Measurements from ENCODE around the gene U2AF1L4.
"Not testable (repeated sequence)": the region's sequence is repeated elsewhere in the genome, so short reads cannot be mapped to it uniquely, and the experiment has no call there.

The U2AF1L4 gene

GRCh38 chr19:35780717-35781116 lies 35.5 kb upstream of the U2AF1L4 start:
- no peak for DNase-seq (ENCODE audit: low read depth in 2 of 2)

GRCh38 chr19:35780058-35780457 lies 34.8 kb upstream of the U2AF1L4 start:
- DNase-seq (ENCODE audit: low read depth in 2 of 2), result no peak

- no peak for DNase-seq (ENCODE audit: low read depth in 2 of 2)
These were observed 33.8 kb upstream of the U2AF1L4 start for GRCh38 chr19:35779033-35779432.

GRCh38 chr19:35777961-35778360 lies 32.7 kb upstream of the U2AF1L4 start:
- no peak for DNase-seq (ENCODE audit: low read depth in 2 of 2)

- DNase-seq (ENCODE audit: low read depth in 2 of 2), result no peak
These were observed 32.0 kb upstream of the U2AF1L4 start for GRCh38 chr19:35777086-35777841.

GRCh38 chr19:35776102-35776788 lies 31.0 kb upstream of the U2AF1L4 start:
- DNase-seq (ENCODE audit: low read depth in 2 of 2), result no peak

GRCh38 chr19:35775298-35776101 lies 30.3 kb upstream of the U2AF1L4 start, which contains the start of gene ARHGAP33:
TSS of gene ARHGAP33 (plus strand) at chr19:35775564. CDS start at chr19:35775659, 95 bp downstream.
- peak; percentile 94 to 98 for DNase-seq (ENCODE audit: low read depth in 2 of 2)

- DNase-seq (ENCODE audit: low read depth in 2 of 2), result no peak
These were observed 29.8 kb upstream of the U2AF1L4 start for GRCh38 chr19:35775046-35775297.

- no peak for DNase-seq (ENCODE audit: low read depth in 2 of 2)
These were observed 29.2 kb upstream of the U2AF1L4 start for GRCh38 chr19:35774274-35775045.

- DNase-seq (ENCODE audit: low read depth in 2 of 2), result no peak
These were observed 28.0 kb upstream of the U2AF1L4 start for GRCh38 chr19:35773020-35773806.

GRCh38 chr19:35772362-35772761 lies 27.1 kb upstream of the U2AF1L4 start:
- not testable (repeated sequence) for DNase-seq (ENCODE audit: low read depth in 2 of 2)

- no peak for DNase-seq (ENCODE audit: low read depth in 2 of 2)
These were observed 22.8 kb upstream of the U2AF1L4 start for GRCh38 chr19:35768082-35768421.

GRCh38 chr19:35767288-35768081 lies 22.3 kb upstream of the U2AF1L4 start:
- no peak for DNase-seq (ENCODE audit: low read depth in 2 of 2)

- DNase-seq (ENCODE audit: low read depth in 2 of 2), result no peak
These were observed 21.4 kb upstream of the U2AF1L4 start for GRCh38 chr19:35766571-35767104.

- DNase-seq (ENCODE audit: low read depth in 2 of 2), result no peak
These were observed 19.5 kb upstream of the U2AF1L4 start for GRCh38 chr19:35764432-35765315.

- DNase-seq (ENCODE audit: low read depth in 2 of 2), result no peak
These were observed 15.6 kb upstream of the U2AF1L4 start for GRCh38 chr19:35760711-35761349.

- DNase-seq (ENCODE audit: low read depth in 2 of 2), result no peak
These were observed 14.5 kb upstream of the U2AF1L4 start for GRCh38 chr19:35759697-35760096.

- peak; percentile 93 to 96 for DNase-seq (ENCODE audit: low read depth in 2 of 2)
These were observed 12.8 kb upstream of the U2AF1L4 start, which contains the start of gene PROSER3 for GRCh38 chr19:35757749-35758608. TSS of gene PROSER3 (plus strand) at chr19:35758176. CDS start at chr19:35758216, 40 bp downstream.

Data from stimulated activated CD8-positive, alpha-beta memory T cell treated with anti-CD3 and anti-CD28 coated beads, Interleukin-7, amount 100 ng/mL, for 1 hour (primary cell).